Stimulated activated CD4-positive, alpha-beta T cell treated with anti-CD3 and anti-CD28 coated beads, Interleukin-4, amount 100 ng/mL, for 48 hours (primary cell): ENCODE data around the gene ACBD6.

Source experiments
- DNase-seq, 2 donors: peaks; one replicate each; pipeline ENCODE4 v3.0.0-alpha.2; 2020; ENCODE audit warnings: low read depth in 2 of 2

ACBD6 gene

GRCh38 chr1:180291004-180291403 is 211.4 kb downstream of the ACBD6 start:
- no peak for DNase-seq

DNA sequence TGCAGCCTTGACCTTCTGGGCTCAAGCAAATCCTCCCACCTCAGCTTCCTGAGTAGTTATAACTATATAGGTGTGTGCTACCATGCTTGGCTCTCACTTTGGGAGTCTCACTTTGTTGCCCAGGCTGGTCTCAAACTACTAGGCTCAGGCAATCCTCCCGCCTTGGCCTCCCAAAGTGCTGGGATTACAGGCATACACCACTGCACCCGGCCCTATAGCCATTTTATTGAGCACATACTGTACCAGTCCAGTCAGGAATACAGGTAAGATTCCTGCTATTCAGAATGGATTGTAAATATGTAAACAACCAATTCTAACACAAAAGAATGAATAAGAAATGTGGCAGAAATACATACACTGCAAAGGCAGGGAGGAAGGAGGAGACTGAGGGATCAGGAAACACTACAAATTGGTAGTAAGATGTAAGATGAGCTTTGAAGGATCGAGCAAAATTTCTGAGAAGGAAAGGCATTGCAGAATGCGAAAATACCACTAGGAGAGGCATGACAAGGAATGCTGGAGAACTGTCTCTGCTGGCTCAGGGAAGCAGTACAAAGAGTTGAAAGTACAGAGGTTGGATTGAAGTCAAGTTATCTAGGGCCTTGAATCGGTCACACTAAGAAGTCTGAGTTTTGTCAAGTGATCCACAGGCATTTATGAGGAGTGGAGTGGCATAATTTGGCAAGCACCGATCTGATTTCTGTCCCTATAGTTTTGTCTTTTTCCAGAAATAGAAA is 211.9 kb downstream of the ACBD6 start:
- DNase-seq = no peak

DNA sequence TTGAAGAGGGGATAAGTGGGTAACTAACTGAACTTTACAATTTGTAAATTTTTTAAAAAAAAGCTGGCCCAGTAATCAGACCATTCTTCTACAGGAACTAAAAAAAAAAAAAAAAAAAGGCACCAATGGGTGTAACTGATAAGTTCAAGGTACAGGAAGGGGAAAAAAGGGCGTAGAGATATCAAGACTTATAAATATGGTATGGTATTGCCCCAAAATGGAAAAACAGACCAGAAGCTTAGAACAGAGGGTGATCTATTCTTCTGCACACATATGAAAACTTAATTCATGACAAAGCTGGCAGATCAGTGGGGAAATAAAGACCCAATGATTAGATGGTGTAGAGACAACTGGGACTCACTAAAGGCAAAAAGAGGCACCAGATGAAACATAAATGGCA is 213.4 kb downstream of the ACBD6 start:
- DNase-seq = no peak

DNA sequence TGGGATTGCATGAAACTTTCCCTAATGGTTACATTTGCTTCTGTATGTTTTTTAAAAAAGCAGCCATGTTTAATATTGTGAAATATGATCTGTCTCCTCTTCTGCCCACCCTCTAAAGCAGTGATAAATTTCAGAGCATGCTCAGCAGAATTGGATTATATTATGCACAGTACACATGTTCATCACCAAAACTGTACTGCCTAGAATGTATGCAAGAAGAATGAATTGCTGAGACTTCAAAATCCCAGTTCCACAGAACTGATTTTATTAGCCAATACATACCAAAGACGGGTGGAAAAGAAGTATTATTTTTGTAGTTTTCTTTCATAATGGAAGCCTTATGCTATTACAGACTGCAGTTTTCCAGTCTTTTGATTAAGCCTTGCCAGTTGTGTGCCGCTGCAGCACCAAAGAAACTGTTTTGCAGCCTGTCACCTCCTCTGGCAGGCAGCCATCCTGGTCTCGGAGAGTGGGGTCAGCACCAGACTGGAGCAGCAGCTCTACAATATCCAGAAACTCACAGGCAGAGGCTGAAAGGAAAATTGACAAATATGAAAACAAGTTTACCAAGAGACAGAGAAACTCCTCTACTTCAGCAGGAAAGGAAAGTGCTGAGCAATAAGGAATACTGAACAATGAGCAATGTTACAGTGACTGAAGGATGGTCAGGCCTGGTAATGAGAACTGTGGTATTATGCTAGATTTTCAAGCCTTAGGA is 214.2 kb downstream of the ACBD6 start:
- no peak for DNase-seq

DNA sequence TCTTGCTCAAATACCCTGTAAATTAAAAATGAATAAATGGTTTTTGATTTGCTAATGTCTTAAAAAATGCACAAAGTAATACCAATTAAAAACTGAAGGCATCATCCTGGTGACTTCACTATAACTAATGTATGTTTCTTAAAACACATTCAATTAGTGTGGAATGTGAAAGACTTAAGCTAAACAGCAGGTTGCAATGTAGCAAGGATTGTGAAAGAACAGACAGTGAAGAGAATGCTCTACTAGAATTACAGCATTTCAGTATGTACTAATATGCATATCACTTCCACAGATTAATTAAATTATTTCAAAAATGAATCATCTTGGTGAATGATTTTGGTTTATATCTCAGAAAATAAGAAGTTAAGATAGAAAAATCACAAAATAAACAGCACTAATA is 216.0 kb downstream of the ACBD6 start:
- no peak for DNase-seq

GRCh38 chr1:180283098-180283497 is 219.3 kb downstream of the ACBD6 start:
- DNase-seq = no peak

- no peak for DNase-seq
Observed at GRCh38 chr1:180282401-180283044, 219.9 kb downstream of the ACBD6 start.

- no peak for DNase-seq
Observed at GRCh38 chr1:180281490-180281889, 220.9 kb downstream of the ACBD6 start.

- no peak for DNase-seq
Observed at GRCh38 chr1:180280617-180281016, 221.8 kb downstream of the ACBD6 start.

DNA sequence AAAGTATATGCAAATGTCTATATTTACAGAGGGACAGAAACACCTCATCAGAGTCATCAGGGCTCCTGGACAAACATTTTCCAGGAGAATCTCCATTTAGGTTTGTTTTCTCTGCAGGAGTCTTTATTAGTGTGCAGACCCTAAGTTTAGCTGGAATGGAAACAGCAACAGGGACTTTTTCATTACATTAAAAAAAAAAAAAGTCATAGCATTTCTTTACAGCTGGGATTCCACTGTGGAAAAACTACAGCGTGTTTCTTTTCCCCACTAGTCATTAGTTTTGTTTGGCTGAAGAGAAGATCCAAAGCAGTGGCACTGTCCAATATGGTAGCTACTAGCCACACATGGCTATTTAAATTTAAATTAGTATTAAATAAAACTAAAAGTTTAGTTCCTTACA is 222.7 kb downstream of the ACBD6 start:
- no peak for DNase-seq

DNA sequence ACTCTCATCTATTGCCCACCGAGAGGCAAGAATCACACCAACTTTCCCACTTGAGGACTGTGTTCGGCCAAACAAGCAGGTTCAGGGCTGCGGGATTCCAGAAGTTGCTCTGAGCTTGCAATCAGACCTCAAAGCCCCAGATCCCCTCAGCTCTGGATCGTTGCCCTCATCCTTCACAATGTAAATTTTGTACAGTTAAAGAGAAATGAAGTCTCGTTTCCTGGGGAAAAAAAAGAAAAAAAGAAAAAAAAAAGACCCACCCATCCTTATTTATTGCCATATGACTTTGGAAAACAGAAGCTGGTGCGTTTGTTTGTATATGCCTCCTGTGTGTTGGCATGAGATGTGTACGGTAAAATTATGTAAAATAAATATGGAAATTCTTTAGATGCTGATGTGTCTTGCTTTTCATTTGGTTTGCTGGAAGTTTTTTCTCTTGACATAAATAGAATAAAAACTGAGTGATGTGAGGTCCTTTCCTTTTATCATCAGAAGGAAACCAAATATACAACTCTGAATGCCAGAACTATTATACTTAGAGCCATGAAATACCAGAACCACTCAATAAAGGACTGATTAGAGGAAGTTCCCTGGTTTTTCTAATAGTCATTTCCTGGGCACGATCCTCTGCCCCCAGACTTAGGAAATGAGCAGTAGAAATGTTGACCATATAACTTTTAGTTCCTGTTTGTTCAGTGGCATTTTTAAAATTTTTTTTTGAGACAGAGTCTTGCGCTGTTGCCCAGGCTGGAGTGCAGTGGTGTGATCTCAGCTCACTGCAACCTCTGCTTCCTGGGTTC is 223.6 kb downstream of the ACBD6 start:
- no peak for DNase-seq

GRCh38 chr1:180278194-180278515 is 224.2 kb downstream of the ACBD6 start:
- no peak for DNase-seq

DNA sequence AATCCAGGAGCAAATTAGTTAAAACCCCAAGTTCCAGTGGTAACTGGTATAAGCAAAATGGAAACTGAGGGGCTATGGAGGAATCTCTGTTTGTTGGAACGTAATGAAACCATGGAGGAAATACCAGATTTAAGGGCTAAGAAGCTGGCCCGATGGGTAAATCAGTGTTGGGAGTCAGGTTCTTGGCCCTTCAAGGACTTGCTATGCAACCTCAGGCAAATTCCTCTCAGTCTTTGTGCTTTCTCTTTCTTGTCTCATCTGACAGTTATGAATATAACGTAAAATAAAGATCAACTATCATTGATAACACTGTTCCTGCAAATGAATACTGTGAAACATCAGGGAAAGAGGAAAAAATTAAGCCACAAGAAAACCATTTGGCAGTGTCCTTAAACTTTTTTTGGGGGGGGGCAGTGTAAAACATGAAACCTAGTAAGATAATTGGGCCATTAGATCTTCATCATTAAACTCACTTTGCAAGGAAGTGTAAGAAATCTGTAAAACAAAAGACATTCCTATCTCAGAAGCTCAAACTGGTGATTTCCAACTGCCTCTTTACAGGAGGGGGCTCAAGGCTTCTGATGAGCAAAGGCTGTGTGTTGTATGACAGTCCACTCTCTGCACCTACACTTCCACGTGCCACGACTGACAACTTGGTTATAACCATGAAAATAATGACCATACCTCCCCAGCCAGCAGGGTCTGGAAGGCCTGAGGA is 224.7 kb downstream of the ACBD6 start:
- no peak for DNase-seq

DNA sequence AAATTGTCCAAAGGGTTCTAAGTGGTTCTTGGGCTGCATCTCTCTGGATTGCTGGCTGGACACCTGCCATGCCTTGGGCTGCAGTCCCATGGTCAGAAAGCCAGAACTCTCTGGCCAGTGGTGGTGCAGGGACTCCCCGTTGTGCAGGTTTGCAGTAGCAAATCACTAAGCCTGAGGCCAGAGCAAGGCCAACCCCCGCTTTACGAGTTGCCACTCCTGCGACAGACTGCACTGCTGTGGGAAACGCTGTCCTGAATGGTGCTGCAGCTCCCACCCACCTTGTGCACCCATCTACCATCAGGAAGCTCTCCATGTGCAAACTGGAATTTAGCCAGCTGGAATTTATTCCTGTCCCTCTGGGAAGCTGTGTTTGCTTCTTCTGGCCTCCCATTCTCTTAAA is 226.7 kb downstream of the ACBD6 start:
- DNase-seq = no peak

DNA sequence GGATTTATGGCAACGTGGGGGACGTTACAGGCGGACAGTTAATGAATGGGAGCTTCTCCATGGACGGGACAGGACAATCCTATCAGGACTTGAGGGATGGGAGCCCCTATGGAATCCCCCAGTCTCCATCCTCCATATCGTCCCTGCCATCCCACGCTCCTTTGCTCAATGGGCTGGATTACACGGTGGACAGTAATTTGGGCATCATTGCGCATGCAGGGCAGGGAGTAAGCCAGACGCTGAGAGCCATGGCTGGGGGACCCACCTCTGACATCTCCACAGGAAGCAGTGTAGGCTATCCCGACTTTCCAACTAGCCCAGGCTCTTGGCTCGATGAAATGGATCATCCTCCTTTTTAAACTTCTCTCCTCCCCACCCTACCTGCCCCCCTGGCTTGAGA is 228.2 kb downstream of the ACBD6 start:
- DNase-seq = no peak

GRCh38 chr1:180273066-180273465 is 229.3 kb downstream of the ACBD6 start:
- no peak for DNase-seq

DNA sequence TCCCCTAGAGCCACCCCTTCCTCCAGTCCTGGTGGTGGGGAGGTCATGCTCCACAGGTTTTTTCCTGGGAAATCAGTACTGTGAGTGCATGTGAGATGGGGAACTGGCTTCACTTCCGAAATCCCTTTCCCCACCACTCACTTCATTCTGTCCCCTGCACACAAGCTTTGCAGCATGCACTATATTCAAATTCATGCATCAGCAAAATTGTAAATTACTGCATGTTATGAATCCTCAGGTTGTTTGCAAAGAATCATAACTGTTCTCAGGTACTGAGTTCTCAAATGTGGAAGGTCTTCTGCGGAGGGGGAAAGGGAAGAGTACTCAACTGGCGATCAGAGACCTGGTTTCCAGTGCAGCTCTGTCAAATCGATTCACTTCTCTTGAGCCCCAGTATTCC is 230.0 kb downstream of the ACBD6 start:
- DNase-seq = no peak

- no peak for DNase-seq
Observed at GRCh38 chr1:180271272-180272255, 230.8 kb downstream of the ACBD6 start.

DNA sequence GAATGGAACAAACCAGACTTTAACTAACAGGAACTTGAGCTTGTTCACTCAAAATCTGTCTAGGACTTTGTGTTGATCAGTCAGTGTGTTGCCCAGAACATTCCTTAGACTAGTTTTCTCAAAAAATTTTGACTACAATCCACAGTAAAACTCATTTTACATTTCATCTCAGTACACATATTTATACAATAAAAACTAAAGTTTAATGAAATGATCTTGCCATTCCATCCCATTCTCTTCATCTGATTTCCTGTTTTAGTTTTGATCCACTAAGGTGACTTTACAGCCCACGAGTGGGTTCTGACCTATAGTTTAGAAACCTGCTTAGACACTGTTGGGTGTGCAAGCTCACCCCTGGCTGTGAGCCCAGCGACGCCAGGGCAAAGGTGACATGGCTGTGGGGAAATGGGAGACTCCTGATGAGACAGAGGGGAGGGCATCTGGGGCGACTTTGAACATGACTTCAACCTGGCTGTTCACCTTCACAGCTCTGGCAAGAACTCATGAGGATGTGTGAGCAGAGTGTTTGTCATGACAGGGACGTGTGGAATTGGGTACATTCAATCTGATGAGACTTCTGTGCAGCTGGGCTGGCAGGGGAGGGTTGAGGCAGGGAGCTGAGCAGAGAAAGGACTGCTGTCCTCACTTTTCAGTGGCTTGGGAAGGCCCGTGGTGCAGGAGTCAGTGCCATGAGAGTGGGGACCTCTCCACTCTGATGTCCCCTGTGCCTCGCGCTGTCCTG is 231.7 kb downstream of the ACBD6 start:
- DNase-seq = no peak
